Measurements from ENCODE around the gene ZG16B.

Gene ZG16B

DNA sequence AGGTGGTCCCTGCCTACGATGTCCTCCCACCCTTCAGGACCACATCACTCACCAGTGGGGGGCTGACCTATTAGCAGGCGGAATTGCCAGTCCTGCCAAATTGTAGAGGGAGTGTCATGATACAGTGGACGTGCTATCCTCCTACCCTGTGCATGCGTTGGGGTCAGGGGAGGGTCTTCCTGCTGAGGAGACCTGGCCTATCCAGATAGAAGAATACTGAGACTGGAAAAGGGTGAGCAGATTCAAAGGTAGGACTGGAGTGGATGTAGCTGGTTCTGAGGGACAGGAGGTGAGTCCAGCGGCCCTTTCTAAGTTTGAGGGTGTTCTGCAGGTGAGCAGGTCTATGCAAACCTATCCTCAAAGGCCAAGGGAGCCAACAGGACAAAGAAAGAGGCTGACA is 23.8 kb upstream of the ZG16B start:
- no peak for DNase-seq (ENCODE audit: low read depth, low spot score)

DNA sequence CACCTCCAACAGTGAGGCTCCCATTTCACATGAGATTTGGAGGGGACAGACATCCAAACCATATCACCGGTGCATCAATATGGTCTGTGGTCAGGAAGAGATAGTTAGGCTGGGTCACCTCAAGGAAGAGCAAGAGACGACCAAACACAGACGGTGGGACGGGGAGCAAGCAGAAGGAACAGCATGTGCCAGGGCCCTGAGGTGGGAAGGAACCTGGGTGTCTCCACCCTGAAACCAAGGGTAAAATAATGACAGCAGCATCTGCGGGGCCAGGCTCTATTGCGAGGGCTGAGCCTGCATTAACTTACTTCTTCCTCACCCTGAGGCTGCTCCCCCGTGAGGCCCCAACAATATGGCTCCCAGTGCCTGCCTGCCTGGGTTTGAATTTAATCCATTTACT is 21.9 kb upstream of the ZG16B start:
- no peak for DNase-seq (ENCODE audit: low read depth, low spot score)

DNA sequence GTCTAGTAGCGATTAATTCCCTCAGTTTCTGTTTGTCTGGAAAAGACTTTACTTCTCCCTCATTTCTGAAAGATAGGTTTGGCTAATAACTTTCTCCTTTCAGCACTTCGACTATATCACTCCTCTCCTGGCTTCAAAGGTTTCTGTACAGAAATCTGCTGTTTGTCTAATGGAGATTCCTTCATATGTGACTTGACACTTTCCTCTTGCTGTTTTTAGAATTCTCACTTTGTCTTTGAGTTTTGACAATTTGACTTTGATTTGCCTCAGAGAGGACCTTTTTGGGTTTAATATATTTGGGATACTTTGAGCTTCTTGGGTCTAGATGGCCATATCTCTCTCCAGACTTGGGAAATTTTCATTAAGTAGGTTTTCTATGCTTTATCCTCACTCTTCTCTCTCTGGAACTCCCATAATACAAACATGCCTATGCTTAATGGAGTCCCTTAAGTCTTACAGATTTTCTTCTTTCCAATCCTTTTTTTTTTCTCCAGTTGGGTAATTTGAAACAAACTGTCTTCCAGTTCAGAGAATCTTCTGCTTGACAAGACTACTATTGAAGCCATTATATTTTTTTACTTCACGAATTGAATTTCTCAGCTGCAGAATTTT is 20.8 kb upstream of the ZG16B start:
- DNase-seq (ENCODE audit: low read depth, low spot score) = no peak

- DNase-seq (ENCODE audit: low read depth, low spot score) = no peak
Observed at GRCh38 chr16:2810651-2811050, 19.5 kb upstream of the ZG16B start.

DNA sequence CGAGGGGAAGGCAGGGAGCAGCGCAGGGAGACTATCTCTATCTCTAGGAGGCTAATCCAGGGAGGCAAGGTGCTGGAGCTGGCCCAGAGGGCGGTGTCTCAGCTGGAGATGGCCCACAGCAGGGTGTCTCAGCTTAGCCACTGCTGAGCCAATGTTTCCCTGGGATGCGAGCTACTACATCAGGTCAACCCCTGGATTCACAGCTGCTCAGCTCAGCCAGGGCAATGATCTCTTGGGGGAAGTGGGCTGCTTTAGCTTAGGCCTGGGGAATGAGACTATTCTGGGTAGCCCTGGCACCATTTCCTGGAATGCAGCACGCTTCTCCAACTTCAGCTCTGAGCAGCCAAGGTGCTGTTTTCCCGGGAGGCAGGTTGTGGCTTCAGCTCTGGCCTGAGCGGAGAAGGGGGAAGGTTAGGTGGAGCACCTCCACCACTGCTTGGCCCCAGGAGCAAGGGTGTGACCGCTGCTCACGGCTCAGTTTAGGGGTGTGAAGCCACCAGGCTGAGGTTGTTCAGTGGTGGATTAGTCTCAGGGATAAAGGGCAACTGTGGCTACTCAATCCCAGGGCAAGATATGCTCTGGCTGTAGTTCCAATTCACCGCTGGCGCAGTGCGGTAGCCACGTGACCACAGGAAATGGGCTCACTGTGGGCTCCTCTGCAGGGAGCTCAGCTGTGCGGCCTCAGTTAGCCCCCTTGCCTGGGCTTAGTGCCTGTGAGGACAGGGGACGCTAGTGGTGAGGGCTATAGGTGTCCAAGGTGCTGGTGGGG is 18.2 kb upstream of the ZG16B start:
- DNase-seq (ENCODE audit: low read depth, low spot score) = no peak

DNA sequence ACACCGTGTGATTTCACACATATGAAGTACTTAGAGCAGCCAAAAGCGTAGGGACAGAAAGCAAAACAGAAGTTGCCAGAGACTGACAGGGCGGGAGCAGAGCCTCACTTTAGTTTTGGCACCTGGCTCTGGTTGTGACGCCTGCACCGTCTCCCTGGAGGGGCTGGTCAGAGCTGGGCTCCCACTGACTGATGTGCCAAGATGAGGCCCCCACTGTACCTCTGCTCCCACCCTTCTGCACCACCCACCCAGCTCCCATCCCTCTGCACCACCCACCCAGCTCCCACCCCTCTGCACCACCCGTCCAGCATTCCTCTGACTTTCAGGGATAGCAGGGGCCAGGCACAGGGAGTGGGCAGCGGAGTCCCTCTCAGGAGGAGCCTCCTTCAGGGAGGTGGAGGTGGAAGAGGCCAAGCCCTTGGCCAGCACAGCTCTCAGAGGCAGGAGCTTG is 16.3 kb upstream of the ZG16B start:
- DNase-seq (ENCODE audit: low read depth, low spot score) = no peak

DNA sequence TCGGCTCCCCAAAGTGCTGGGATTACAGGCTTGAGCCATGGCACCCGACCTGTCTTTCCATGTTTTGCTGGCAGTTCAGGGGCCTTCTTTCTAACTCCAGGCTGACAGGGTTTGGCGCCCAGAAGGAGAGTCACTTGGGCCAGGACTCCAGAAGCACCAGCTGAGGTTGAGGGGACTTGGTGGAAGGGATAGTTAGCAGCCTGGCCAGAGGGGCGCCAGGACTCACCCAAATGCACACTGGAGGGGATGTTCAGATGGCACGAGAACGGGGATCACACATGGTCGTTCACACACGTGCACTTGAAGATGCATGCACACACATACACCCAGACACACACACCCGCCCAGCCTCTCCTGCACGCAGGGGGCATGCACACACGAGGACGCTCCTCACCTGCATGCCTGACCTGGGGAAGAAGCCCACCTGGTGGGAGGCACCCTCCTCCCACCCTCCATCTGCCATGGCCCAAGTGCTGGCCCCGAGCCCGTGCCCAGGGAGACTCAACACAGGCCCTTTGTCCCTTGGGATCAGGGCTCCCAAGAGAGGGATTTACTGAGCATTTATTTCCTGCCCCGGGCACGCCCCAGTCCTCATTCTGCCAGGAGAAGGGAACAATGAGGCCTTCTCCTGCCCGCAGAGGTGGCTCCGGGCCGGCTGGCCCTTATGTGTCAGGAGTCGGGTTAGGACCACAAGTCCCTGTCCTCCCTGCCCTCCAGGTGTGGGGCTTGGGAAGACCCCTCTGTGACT is 15.4 kb upstream of the ZG16B start:
- DNase-seq (ENCODE audit: low read depth, low spot score) = no peak

GRCh38 chr16:2815299-2815771 is 14.8 kb upstream of the ZG16B start:
- no peak for DNase-seq (ENCODE audit: low read depth, low spot score)

- no peak for DNase-seq (ENCODE audit: low read depth, low spot score)
Observed at GRCh38 chr16:2816751-2817339, 13.3 kb upstream of the ZG16B start, which contains the start of gene PRSS21. TSS of gene PRSS21 (plus strand) at chr16:2817237. CDS start at chr16:2817269, 32 bp downstream.

- no peak for DNase-seq (ENCODE audit: low read depth, low spot score)
Observed at GRCh38 chr16:2817340-2818271, 12.5 kb upstream of the ZG16B start.

DNA sequence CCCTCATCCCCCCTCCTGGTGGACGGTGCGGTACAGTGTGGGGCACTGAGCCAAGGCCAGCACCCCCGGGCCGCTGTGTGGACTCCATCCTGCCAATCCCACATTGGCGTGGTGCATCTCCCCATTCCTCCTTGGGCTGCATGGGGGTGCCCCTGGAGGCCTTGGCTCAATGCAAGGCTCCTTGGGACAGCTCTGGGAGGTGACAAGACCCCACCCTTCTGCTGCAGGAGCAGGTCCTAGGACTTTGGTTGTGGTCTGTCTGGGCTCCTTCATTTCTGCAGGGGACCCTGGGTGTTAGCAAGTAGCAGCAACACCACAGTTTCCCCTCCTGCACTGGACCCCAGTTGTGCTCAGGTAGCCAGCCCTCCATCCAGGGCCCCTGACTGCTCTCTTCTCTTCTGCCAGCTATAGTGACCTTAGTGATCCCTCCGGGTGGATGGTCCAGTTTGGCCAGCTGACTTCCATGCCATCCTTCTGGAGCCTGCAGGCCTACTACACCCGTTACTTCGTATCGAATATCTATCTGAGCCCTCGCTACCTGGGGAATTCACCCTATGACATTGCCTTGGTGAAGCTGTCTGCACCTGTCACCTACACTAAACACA is 11.7 kb upstream of the ZG16B start:
- no peak for DNase-seq (ENCODE audit: low read depth, low spot score)

GRCh38 chr16:2819179-2819938 is 10.7 kb upstream of the ZG16B start:
- no peak for DNase-seq (ENCODE audit: low read depth, low spot score)

GRCh38 chr16:2819939-2820835 is 9.9 kb upstream of the ZG16B start:
- no peak for DNase-seq (ENCODE audit: low read depth, low spot score)

- DNase-seq (ENCODE audit: low read depth, low spot score) = no peak
Observed at GRCh38 chr16:2820836-2821486, 9.1 kb upstream of the ZG16B start.

DNA sequence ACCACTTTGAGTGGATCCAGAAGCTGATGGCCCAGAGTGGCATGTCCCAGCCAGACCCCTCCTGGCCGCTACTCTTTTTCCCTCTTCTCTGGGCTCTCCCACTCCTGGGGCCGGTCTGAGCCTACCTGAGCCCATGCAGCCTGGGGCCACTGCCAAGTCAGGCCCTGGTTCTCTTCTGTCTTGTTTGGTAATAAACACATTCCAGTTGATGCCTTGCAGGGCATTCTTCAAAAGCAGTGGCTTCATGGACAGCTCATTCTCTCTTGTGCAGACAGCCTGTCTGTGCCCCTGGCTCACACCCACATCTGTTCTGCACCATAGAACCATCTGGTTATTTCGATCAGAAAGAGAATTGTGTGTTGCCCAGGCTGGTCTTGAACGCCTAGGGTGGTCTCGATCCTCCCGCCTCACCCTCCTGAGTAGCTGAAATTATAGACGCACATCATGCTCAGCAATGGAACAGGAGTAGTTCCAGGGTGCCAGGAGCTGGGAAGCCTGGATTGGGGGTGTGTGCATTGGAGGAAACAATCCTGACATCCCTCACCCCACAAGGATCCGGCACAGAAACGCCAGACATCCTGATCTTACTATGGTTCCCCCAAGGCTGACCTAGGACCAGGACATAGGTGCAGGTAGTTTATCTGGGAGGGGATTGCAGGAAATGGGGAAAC is 8.5 kb upstream of the ZG16B start:
- no peak for DNase-seq (ENCODE audit: low read depth, low spot score)

DNA sequence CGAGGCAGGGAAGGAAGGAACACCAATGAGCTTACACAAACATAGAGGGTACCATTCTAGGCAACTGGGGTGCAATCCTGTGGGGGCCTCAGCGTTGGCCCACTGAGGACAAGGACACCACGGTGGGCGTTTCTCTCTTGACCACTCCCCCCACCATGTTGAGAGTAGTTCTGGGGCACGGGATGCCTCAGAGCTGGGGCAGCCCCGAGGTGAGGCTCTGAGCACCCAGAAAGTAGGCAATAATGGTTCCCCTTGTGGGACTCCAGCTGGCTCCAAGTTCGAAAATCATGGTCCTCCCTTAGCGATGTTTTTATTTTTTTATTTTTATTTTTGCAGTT is 8.0 kb upstream of the ZG16B start:
- no peak for DNase-seq (ENCODE audit: low read depth, low spot score)

GRCh38 chr16:2822496-2822895 is 7.6 kb upstream of the ZG16B start:
- DNase-seq (ENCODE audit: low read depth, low spot score) = no peak

DNA sequence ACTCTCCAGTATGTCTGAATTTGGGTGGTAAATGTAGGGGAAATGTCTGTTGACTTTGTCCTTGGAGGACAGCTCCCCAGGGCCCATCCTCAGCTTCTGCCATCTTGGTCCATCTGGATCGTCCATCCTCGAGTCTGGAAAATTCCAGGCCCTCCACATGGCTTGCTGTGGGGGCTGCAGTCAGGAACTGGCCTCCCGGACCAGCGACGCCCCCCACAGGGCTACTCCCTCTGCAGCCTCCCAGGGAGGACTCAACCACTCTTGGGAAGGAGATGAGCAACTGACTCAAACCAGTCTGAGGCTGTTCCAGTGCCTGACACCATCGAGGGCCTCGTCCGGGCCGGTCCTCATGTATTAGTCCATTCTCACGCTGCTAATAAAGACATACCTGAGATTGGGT is 5.5 kb upstream of the ZG16B start:
- DNase-seq (ENCODE audit: low read depth, low spot score) = no peak

Data from activated CD4-positive, CD25-positive, alpha-beta regulatory T cell treated with anti-CD3 and anti-CD28 coated beads, Interleukin-2, amount 50 U/mL, for 16 hours (primary cell).